Measurements from ENCODE around the gene GART. TPM values are rescaled to one million over a fixed set of nuclear protein-coding genes. Genes with fewer than 3 reads are reported as not detected.
A peak's percentile ranks its signal among the peaks of the same experiment; 100 is the strongest.

GART gene
- total and polyA plus RNA-seq, 2 of the 8 experiments (the other 6 are each of a cell fraction or from before 2014, with no cell fraction given) = 23.1 to 231 TPM

- TF ChIP-seq RBBP5 (IDR thresholded peaks at IDR 0.05; ENCODE audit: borderline replicate concordance, low read depth, low read length) = 0 out of 2 replicates have a peak, but pooled peaks have one; percentile 64
Observed at GRCh38 chr21:33491373-33492102, 50.4 kb downstream of the GART start, which contains the start of gene DNAJC28 (continued).
